DOHH2 (cell line): ENCODE results near the gene ANKRD28.

Experiments used
- EZH2phosphoT487 ChIP-seq: fragments of 200-600 bp; sonication (generic); IDR thresholded peaks from 2 replicates; pipeline ENCODE4 v1.6.1; 2017; ENCODE audit warnings: borderline replicate concordance, mild to moderate bottlenecking, antibody characterized with exemption, low read length, moderate library complexity, mixed read lengths
- TF ChIP-seq, protein P1 (sequence below): fragments of 200-600 bp; sonication (generic); IDR thresholded peaks from one replicate; pipeline ENCODE4 v1.5.1; 2014; ENCODE audit warnings: antibody characterized with exemption, mild to moderate bottlenecking, low read depth, low read length; ENCODE audit not compliant: poor library complexity, severe bottlenecking

DNA sequence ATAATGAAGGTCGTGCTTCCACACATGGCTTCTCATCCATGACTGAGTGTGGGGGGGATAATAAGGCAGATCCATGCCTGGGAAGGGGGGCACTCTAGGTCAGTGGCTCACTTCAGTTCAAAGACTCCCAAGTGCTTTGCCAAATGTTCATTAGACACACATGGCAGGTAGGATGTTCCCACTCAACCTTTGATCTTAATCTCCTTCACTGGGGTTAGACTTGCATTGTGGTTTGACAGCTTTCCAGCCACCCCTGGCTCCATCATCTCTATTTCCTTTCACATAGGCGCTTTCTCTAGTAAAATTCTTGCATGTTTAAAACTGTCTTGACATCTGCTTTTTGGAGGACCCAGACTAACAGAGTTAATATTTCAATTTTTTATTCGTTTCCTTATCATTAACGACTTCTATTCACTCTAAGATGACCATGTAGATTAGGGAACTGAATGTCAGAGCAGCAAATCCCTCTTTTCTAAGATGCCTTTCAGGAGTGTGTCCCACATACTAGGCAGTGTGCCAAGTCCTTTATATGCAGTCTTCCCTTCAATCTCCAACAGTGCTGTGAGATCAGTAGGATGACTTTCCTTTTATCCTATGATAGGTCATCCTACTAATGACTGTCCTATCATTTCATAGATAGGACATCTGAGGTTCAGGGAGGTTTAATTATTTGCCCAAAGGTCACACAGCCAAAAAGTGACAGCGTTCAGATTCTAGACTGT lies 138.4 kb downstream of the ANKRD28 start:
- TF ChIP-seq, protein P1, sequence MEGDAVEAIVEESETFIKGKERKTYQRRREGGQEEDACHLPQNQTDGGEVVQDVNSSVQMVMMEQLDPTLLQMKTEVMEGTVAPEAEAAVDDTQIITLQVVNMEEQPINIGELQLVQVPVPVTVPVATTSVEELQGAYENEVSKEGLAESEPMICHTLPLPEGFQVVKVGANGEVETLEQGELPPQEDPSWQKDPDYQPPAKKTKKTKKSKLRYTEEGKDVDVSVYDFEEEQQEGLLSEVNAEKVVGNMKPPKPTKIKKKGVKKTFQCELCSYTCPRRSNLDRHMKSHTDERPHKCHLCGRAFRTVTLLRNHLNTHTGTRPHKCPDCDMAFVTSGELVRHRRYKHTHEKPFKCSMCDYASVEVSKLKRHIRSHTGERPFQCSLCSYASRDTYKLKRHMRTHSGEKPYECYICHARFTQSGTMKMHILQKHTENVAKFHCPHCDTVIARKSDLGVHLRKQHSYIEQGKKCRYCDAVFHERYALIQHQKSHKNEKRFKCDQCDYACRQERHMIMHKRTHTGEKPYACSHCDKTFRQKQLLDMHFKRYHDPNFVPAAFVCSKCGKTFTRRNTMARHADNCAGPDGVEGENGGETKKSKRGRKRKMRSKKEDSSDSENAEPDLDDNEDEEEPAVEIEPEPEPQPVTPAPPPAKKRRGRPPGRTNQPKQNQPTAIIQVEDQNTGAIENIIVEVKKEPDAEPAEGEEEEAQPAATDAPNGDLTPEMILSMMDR: no peak
- no peak for TF ChIP-seq EZH2phosphoT487
